TTC549 (cell line): ENCODE data around the gene ADAMTSL1.
"Not testable (repeated sequence)": the region's sequence is repeated elsewhere in the genome, so short reads cannot be mapped to it uniquely, and the experiment has no call there.

Experiments
- FAIRE-seq: peaks from 2 replicates; lab custom pipeline; 2012; peaks lifted over from hg19 to GRCh38; lab: Jason Lieb, UNC

The ADAMTSL1 gene

DNA sequence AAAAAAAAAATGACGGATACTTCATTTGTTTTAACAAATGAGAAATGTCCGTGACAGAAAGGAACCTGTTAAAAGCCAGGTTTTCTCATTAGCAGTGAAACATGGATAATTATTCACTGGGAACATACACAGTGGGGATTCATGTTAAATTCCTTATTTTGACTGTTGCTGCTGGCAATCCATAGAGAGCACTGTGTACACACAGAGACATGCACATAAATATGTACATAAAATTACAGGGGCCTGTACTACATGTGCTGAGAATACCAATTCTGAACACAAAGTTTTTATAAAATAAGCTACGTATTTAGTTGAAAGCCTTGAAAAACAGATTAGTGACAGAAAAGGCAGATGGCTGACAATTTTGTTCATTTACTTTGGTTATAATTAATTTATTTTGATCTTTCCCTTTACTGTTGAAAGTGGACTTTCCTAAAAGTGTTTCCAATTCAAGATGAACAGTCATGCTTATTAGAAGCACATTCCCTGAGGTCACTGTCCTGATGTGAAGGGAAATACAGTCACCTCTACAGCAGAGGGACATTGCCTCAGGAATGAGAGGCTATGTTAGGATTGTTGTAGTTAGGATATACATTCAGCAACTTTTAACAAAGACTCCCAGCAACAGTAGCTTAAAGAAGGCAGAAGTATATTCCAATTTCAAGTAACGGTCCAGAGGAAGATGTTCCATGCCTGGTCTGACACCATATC lies 392.3 kb downstream of the ADAMTSL1 start:
- FAIRE-seq: no peak

DNA sequence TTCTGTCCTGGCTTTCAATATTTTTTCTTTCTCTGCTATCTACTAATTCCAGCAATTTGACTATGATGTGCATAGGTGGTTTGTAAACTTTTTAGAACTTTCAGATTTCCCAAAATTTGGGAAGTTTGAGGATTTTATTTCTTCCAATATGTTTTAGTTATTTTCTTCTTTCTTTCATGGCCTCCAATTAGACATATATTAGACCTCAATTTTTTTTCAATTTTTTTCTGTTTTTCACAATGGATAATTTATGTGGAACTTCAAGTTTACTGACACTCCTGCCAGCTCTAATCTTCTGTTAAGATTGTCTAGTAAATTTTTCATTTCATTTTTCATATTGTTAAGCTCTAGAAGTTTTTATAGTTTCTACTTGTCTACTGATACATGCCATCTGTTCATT lies 395.8 kb downstream of the ADAMTSL1 start:
- FAIRE-seq: no peak

DNA sequence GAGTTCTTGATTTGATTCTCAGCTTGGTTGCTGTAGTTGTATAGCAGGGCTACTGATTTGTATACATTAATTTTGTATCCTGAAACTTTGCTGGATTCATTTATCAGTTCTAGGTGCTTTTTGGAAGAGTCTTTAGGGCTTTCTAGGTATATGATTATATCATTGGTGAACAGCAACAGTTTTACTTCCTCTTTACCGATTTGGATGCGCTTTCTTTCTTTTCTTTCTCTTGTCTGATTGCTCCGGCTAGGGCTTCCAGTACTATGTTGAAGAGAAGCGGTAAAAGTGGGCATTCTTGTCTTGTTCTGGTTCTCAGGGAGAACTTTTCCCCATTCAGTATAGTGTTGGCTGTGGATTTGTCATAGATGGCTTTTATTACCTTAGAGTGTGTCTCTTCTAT lies 400.1 kb downstream of the ADAMTSL1 start:
- FAIRE-seq: no peak

GRCh38 chr9:18874990-18875389 lies 401.0 kb downstream of the ADAMTSL1 start:
- not testable (repeated sequence) for FAIRE-seq

DNA sequence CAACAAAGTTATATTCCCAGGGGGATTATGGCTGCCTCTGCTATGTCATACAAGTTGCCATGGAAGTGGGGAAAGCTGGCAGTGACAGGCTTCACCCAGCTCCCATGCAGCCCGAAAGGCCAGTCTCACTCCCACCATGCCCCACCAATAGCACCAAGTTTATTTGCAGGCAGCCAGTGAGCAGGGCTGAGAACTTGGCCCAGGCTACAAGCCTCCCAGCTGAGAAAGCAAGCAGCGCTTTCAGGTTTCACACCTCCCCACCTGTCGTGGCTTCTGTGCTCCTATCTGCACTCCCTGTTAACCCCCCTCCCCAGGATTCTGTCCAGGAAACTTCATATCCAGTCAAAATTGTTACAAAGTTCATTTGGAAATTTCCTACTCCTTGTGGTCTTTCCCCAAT lies 404.0 kb downstream of the ADAMTSL1 start:
- no peak for FAIRE-seq

- no peak for FAIRE-seq
These were observed 407.8 kb downstream of the ADAMTSL1 start for GRCh38 chr9:18881758-18882157.

DNA sequence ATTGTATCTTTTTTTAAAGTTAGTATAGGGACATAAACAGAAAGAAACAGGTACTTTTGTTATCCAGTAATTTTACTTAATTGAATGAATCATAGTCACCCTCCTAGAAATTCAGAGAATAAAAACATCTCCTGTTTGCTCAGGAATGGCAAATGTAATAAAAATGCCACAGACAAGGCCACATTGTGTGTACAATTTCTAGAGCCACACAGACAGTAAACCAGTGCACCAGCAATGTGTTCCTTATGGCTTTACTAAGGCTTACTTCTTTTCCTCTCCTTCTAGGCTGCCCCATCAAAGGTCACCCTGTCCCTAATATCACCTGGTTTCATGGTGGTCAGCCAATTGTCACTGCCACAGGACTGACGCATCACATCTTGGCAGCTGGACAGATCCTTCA lies 413.6 kb downstream of the ADAMTSL1 start:
- FAIRE-seq: no peak

GRCh38 chr9:18888290-18888689 lies 414.3 kb downstream of the ADAMTSL1 start:
- no peak for FAIRE-seq

GRCh38 chr9:18889550-18889949 lies 415.6 kb downstream of the ADAMTSL1 start:
- no peak for FAIRE-seq

GRCh38 chr9:18890372-18890771 lies 416.4 kb downstream of the ADAMTSL1 start:
- no peak for FAIRE-seq

DNA sequence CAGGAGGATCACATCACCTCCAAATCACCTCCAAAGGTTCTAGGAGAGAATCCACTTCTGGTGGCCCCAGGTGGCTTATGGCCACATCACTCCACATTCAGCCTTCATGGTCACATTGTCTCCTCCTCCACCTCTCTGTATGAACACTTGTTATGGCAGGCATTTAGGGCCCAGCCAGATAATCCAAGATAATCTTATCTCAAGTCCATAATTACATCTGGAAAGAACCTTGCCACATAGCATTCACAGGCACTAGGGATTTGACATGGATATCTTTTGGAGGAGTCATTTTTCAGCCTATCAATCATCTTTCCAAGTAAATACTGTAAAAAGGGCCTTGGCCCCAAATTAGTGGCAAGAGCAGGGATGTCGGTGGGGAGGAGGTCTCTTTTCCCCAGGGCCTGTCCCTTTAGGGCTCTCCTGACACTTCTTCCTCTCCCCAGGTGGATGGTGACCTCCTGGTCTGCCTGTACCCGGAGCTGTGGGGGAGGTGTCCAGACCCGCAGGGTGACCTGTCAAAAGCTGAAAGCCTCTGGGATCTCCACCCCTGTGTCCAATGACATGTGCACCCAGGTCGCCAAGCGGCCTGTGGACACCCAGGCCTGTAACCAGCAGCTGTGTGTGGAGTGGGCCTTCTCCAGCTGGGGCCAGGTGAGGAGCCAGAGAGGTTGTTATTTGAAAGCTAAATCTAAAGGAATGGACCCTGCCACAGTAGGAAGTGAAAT lies 418.2 kb downstream of the ADAMTSL1 start:
- no peak for FAIRE-seq

DNA sequence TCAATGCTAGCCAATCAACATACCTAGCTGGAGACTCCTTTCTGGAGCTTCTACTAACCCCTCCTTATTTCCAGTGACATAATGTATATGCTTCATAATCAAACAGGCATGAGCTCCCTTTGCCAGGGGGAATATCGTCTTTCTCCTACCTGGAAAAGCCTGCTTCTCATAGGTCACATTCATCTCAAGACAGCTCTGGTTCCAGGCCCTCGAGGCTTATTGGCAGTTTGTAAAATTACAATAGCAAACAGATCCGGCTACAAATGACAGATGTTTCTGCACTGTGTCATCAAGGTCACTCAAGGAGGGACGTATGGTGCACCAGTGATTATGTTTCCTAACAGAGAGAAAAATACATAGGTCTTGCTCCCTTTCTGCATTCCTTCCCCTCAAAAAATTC lies 419.1 kb downstream of the ADAMTSL1 start:
- no peak for FAIRE-seq

GRCh38 chr9:18893491-18893890 lies 419.5 kb downstream of the ADAMTSL1 start:
- no peak for FAIRE-seq

- no peak for FAIRE-seq
These were observed 422.1 kb downstream of the ADAMTSL1 start for GRCh38 chr9:18896004-18896403.

- FAIRE-seq: no peak
These were observed 422.7 kb downstream of the ADAMTSL1 start for GRCh38 chr9:18896531-18897179.

DNA sequence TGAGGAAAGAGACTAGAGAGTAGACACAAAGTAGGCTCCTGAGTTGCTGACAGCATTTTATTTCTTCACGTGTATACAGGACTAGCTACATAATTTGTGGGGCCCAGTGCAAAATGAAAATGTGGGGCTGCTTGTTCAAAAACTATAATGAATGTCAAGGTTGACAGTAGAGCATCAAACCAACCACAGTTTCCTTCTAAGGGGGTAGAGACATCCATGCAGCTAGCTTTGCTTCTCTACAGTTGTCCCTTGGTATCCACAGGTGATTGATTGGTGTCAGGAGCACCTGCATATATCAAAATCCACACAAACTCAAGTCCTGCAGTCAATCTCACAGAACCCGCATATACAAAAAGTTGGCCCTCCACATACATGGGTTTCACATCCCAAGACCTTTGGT lies 429.5 kb downstream of the ADAMTSL1 start:
- no peak for FAIRE-seq

GRCh38 chr9:18905028-18905882 lies 431.3 kb downstream of the ADAMTSL1 start:
- FAIRE-seq: no peak

DNA sequence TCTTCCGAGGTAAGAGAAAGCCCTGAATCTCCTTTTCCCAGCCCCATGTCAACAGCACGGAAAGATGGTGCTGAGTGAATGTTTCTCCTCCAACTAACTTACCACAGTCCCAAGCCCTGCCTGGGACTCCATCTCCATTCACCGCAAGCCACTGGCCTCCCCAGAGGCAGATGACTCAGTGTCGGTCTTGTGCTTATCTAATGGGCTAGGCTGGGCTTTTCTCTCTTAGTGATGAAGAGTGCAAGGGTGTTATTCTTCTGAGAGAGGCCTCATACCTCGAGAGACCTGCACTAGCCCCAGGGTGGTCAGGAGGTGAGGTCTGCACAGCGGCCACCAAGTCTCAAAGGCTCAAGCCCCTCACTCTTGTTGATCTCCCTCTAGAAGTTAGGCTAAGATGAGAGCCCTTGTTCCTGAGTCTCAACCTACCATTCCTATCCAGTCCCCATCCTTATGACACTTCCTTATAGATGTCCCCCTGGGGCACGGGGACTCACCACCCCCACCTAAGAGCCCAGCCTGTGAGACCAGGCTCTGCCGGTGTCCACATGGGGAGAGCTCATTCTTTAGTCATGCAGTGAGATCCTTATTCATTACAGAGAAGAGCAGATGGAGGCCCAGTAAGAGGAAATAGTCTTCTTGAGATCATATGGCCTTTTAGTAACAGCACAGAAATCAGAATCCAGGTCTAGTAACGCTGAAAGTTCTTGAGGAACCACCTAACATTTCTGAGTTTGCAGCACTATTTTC lies 432.1 kb downstream of the ADAMTSL1 start:
- no peak for FAIRE-seq

DNA sequence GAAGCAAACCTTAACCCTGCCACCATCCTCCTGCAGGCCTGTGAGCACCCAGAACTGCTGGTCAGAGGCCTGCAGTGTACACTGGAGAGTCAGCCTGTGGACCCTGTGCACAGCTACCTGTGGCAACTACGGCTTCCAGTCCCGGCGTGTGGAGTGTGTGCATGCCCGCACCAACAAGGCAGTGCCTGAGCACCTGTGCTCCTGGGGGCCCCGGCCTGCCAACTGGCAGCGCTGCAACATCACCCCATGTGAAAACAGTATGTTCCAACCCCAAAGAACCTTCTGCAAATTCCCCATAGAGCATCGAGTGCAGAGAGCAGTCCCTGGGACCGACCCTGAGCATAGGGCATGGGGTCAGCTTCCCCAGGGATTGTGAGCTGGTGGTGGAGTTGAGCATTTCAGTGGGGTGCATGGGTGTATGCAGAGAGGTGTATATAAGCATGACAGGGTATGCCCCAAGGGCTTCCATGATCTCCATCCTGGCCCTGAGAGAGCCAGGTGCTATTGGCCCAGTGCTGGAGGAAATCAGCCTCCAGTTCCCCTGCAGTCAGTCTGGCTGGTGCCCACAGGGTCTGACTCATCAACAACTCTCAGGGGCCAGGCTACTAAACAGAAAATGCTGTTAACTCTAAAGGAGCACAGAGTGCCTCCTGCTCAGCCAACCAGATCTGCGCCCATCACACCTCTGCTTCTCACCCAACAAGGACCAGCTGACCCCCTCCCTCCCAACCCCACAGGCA lies 432.9 kb downstream of the ADAMTSL1 start:
- no peak for FAIRE-seq

DNA sequence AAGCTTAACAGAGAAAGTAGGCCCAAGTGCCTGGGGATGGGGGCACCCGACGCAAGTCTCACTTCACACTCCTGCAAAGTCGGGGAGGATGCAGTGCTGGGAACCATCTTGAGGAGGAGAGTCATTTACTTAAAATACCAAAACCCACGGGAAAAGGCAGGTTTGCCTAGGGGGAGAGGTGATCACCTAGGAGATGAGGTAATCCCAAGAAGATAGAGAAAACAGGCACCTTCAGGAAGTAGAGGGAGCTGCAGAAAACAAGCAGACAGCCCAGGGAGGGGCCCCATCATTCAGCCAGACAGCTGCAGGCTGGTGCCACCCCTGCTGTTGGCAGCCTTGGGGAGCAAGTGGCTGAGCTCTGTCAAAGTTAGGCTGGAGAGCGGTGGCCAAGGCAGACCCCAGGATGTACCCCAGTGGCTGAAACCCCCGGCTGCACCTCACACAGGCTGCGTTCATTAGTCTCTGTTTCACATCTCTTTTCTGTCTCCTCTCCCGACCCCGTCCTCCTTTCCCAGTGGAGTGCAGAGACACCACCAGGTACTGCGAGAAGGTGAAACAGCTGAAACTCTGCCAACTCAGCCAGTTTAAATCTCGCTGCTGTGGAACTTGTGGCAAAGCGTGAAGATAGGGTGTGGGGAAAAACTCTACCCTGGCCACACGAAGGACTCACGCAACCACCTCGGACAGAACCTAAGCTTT lies 434.1 kb downstream of the ADAMTSL1 start:
- FAIRE-seq: no peak
